GM23338 (cell line): ENCODE measurements around the gene TUBB3. TPM values are rescaled to one million over a fixed set of nuclear protein-coding genes. Genes with fewer than 3 reads are reported as not detected.

Source experiments
- ATAC-seq: fragments of 200-7000 bp; cut with Tn5 transposase; 3 replicates; pipeline ENCODE4 v1.9.1; 2020
- DNase-seq: peaks from one replicate; pipeline ENCODE4 v3.0.0-alpha.2; 2015; ENCODE audit warnings: low spot score
- H2AFZ ChIP-seq: fragments of 200-600 bp; sonication (generic); 2 replicates; pipeline ENCODE4 v1.8.0; 2016; ENCODE audit warnings: antibody characterized with exemption, mild to moderate bottlenecking, moderate library complexity
- H3F3A ChIP-seq: fragments of 200-600 bp; sonication (generic); replicated peaks from 2 replicates; pipeline ENCODE4 v1.8.0; 2017; ENCODE audit warnings: antibody characterized with exemption, mixed run types, low read depth
- H3K27ac ChIP-seq: fragments of 200-600 bp; sonication (generic); 2 replicates; pipeline ENCODE4 v1.6.1; 2016; ENCODE audit warnings: low read depth
- H3K27me3 ChIP-seq: fragments of 200-600 bp; sonication (generic); 2 replicates; pipeline ENCODE4 v1.8.0; 2016; ENCODE audit warnings: mild to moderate bottlenecking, mixed run types, moderate library complexity; ENCODE audit not compliant: insufficient read depth
- H3K36me3 ChIP-seq: fragments of 200-600 bp; sonication (generic); 2 replicates; pipeline ENCODE4 v1.8.0; 2016; ENCODE audit warnings: mild to moderate bottlenecking; ENCODE audit not compliant: insufficient read depth
- H3K4me1 ChIP-seq: fragments of 200-600 bp; sonication (generic); 2 replicates; pipeline ENCODE4 v1.8.0; 2016; ENCODE audit warnings: mild to moderate bottlenecking, moderate library complexity; ENCODE audit not compliant: insufficient read depth
- H3K4me2 ChIP-seq: fragments of 200-600 bp; sonication (generic); 2 replicates; pipeline ENCODE4 v1.7.1; 2017; ENCODE audit warnings: mixed run types
- H3K4me3 ChIP-seq: fragments of 200-600 bp; sonication (generic); 2 replicates; pipeline ENCODE4 v1.6.1; 2016; ENCODE audit warnings: mixed run types
- H3K79me2 ChIP-seq: fragments of 200-600 bp; sonication (generic); replicated peaks from 2 replicates; pipeline ENCODE4 v1.8.0; 2017; ENCODE audit warnings: mild to moderate bottlenecking; ENCODE audit not compliant: insufficient read depth
- H3K9me2 ChIP-seq: fragments of 200-600 bp; sonication (generic); 2 replicates; pipeline ENCODE4 v1.8.0; 2017; ENCODE audit not compliant: insufficient read depth
- H4K20me1 ChIP-seq: fragments of 200-600 bp; sonication (generic); replicated peaks from 2 replicates; pipeline ENCODE4 v1.8.0; 2017; ENCODE audit warnings: mild to moderate bottlenecking; ENCODE audit not compliant: insufficient read depth
- H3K27ac Mint-ChIP-seq: 2 replicates; pipeline ENCODE4 v1.8.0; 2020; ENCODE audit warnings: inconsistent platforms, mild to moderate bottlenecking, moderate library complexity, mixed read lengths
- H3K27me3 Mint-ChIP-seq: 3 replicates; pipeline ENCODE4 v1.8.0; 2022; ENCODE audit warnings: low read depth, mild to moderate bottlenecking, moderate library complexity, mixed read lengths, inconsistent platforms; ENCODE audit not compliant: insufficient read depth, poor library complexity
- H3K36me3 Mint-ChIP-seq: 3 replicates; pipeline ENCODE4 v1.8.0; 2021; ENCODE audit warnings: low read depth, mild to moderate bottlenecking, inconsistent platforms, moderate library complexity, mixed read lengths
- H3K4me1 Mint-ChIP-seq: 3 replicates; pipeline ENCODE4 v1.8.0; 2020; ENCODE audit warnings: mild to moderate bottlenecking, inconsistent platforms, mixed read lengths
- H3K4me3 Mint-ChIP-seq: 3 replicates; pipeline ENCODE4 v1.8.0; 2021; ENCODE audit warnings: moderate library complexity, mild to moderate bottlenecking, inconsistent platforms, mixed read lengths
- H3K9me3 Mint-ChIP-seq: 3 replicates; pipeline ENCODE4 v1.8.0; 2020; ENCODE audit warnings: moderate library complexity, mild to moderate bottlenecking, inconsistent platforms, mixed read lengths
- NANOG ChIP-seq: IDR thresholded peaks from 2 replicates; pipeline ENCODE4 v1.6.1; 2016; ENCODE audit warnings: antibody characterized with exemption, borderline replicate concordance
- POLR2AphosphoS5 ChIP-seq: IDR thresholded peaks from 2 replicates; pipeline ENCODE4 v1.6.1; 2016; ENCODE audit warnings: antibody characterized with exemption, low read depth
- STAT1 ChIP-seq: IDR thresholded peaks from one replicate; pipeline ENCODE4 v1.6.1; 2016; ENCODE audit warnings: antibody characterized with exemption; ENCODE audit not compliant: unreplicated experiment
- ZNF331 ChIP-seq: fragments of 250-450 bp; sonication (Bioruptor Pico); IDR thresholded peaks from 2 replicates; pipeline ENCODE4 v1.5.0; 2020; ENCODE audit warnings: low read depth, mild to moderate bottlenecking, moderate library complexity
- polyA plus RNA-seq: library from polyadenylated mRNA; unstranded; fragments of >200 nt; fragmentation: Nextera tagmentation; extraction: Ambion mirVana; gene quantifications from 2 replicates; pipeline ENCODE4 v1.2.1, GENCODE V29; 2016
- total RNA-seq: library from RNA; depleted of rRNA; stranded (reverse); fragments of >200 nt; shearing (Covaris generic); gene quantifications from 2 replicates; pipeline ENCODE4 v1.2.3, GENCODE V29; 2014
- TF ChIP-seq, protein P1 (sequence below): fragments of 250-450 bp; sonication (Bioruptor Pico); IDR thresholded peaks from 2 replicates; pipeline ENCODE4 v1.5.0; 2020; ENCODE audit warnings: mild to moderate bottlenecking, moderate library complexity

TUBB3 gene
- total and polyA plus RNA-seq, 2 experiments from 2014 or later: 149 to 443 TPM

DNA sequence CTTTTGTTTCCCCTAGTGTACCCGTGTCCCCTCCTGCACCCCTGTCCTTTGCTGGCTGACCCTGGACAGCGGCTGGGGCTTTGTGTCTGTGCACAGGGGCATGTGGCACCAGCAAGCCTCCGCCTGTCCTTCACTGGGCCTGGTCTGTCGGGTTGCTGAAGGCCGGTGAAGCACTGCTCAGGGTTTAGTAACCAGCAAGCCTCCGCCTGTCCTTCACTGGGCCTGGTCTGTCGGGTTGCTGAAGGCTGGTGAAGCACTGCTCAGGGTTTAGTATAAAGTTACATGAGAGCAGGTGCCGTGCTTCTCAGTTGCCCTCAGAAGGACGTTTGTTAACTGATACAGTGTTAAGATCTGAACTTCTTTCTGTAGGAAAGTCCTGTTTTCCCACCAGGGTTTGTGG is 59.2 kb downstream of the TUBB3 start:
- no peak for ATAC-seq

More for the DNA sequence above, 59.2 kb downstream of the TUBB3 start:
- peaks cover 72% of the 10 kb centered on the region for H3K36me3 Mint-ChIP-seq
- no peaks in the 10 kb centered on the region for H3K4me1 Mint-ChIP-seq
- H3K9me3 Mint-ChIP-seq: no peaks in the 10 kb centered on the region; the same call in 2 of the 3 replicates
- no peak overlapping the region for H3K4me2 ChIP-seq
- peaks cover 3% of the 10 kb centered on the region for H3K27me3 Mint-ChIP-seq
- H2AFZ ChIP-seq: no peak overlapping the region
- H3K79me2 ChIP-seq: peaks cover 5% of the 10 kb centered on the region
- TF ChIP-seq POLR2AphosphoS5 (no peak), NANOG (no peak), ZNF331 (CRISPR knock-in tag) (no peak), STAT1 (no peak)
- TF ChIP-seq, protein P1, sequence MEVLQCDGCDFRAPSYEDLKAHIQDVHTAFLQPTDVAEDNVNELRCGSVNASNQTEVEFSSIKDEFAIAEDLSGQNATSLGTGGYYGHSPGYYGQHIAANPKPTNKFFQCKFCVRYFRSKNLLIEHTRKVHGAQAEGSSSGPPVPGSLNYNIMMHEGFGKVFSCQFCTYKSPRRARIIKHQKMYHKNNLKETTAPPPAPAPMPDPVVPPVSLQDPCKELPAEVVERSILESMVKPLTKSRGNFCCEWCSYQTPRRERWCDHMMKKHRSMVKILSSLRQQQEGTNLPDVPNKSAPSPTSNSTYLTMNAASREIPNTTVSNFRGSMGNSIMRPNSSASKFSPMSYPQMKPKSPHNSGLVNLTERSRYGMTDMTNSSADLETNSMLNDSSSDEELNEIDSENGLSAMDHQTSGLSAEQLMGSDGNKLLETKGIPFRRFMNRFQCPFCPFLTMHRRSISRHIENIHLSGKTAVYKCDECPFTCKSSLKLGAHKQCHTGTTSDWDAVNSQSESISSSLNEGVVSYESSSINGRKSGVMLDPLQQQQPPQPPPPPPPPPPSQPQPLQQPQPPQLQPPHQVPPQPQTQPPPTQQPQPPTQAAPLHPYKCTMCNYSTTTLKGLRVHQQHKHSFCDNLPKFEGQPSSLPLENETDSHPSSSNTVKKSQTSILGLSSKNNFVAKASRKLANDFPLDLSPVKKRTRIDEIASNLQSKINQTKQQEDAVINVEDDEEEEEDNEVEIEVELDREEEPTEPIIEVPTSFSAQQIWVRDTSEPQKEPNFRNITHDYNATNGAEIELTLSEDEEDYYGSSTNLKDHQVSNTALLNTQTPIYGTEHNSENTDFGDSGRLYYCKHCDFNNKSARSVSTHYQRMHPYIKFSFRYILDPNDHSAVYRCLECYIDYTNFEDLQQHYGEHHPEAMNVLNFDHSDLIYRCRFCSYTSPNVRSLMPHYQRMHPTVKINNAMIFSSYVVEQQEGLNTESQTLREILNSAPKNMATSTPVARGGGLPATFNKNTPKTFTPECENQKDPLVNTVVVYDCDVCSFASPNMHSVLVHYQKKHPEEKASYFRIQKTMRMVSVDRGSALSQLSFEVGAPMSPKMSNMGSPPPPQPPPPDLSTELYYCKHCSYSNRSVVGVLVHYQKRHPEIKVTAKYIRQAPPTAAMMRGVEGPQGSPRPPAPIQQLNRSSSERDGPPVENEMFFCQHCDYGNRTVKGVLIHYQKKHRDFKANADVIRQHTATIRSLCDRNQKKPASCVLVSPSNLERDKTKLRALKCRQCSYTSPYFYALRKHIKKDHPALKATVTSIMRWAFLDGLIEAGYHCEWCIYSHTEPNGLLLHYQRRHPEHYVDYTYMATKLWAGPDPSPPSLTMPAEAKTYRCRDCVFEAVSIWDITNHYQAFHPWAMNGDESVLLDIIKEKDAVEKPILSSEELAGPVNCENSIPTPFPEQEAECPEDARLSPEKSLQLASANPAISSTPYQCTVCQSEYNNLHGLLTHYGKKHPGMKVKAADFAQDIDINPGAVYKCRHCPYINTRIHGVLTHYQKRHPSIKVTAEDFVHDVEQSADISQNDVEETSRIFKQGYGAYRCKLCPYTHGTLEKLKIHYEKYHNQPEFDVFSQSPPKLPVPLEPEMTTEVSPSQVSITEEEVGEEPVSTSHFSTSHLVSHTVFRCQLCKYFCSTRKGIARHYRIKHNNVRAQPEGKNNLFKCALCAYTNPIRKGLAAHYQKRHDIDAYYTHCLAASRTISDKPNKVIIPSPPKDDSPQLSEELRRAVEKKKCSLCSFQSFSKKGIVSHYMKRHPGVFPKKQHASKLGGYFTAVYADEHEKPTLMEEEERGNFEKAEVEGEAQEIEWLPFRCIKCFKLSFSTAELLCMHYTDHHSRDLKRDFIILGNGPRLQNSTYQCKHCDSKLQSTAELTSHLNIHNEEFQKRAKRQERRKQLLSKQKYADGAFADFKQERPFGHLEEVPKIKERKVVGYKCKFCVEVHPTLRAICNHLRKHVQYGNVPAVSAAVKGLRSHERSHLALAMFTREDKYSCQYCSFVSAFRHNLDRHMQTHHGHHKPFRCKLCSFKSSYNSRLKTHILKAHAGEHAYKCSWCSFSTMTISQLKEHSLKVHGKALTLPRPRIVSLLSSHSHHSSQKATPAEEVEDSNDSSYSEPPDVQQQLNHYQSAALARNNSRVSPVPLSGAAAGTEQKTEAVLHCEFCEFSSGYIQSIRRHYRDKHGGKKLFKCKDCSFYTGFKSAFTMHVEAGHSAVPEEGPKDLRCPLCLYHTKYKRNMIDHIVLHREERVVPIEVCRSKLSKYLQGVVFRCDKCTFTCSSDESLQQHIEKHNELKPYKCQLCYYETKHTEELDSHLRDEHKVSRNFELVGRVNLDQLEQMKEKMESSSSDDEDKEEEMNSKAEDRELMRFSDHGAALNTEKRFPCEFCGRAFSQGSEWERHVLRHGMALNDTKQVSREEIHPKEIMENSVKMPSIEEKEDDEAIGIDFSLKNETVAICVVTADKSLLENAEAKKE (CRISPR knock-in tag): no peak
- no peak for DNase-seq
- H3K4me3 ChIP-seq: no peak overlapping the region
- H3K4me3 Mint-ChIP-seq: no peak overlapping the region
- no peaks in the 10 kb centered on the region for H3K27me3 ChIP-seq
- no peaks in the 10 kb centered on the region for H3K9me2 ChIP-seq
- no peak overlapping the region for H3K27ac ChIP-seq
- no peaks in the 10 kb centered on the region for H3F3A ChIP-seq
- H4K20me1 ChIP-seq: 0 out of 2 replicates have a peak, but pooled peaks cover 10% of the 10 kb centered on the region
- no peak overlapping the region for H3K27ac Mint-ChIP-seq
- H3K4me1 ChIP-seq: no peaks in the 10 kb centered on the region
- peaks cover 14% of the 10 kb centered on the region for H3K36me3 ChIP-seq
